DND-41 (cell line): ENCODE measurements around the gene HSPG2.
A peak's percentile ranks its signal among the peaks of the same experiment; 100 is the strongest.

Source experiments
- ATAC-seq: fragments of 200-7000 bp; cut with Tn5 transposase; 3 replicates; pipeline ENCODE4 v1.9.1; 2021; ENCODE audit warnings: low read depth; ENCODE audit not compliant: insufficient read depth
- DNase-seq: peaks from one replicate; pipeline ENCODE4 v3.0.0-alpha.2; 2020
- H2AFZ ChIP-seq: 2 replicates; pipeline ENCODE4 v1.6.0; 2012; ENCODE audit warnings: low read depth, low read length
- H3K27ac ChIP-seq: 2 replicates; pipeline ENCODE4 v1.5.1; 2012; ENCODE audit warnings: low read length, inconsistent platforms
- H3K27me3 ChIP-seq: fragments of 200-600 bp; sonication (generic); 2 replicates; pipeline ENCODE4 v1.6.0; 2012; ENCODE audit warnings: low read length, mild to moderate bottlenecking, inconsistent platforms; ENCODE audit not compliant: insufficient read depth, poor library complexity
- H3K36me3 ChIP-seq: 2 replicates; pipeline ENCODE4 v1.5.1; 2012; ENCODE audit warnings: low read length, inconsistent platforms; ENCODE audit not compliant: insufficient read depth
- H3K4me1 ChIP-seq: 2 replicates; pipeline ENCODE4 v1.5.1; 2012; ENCODE audit warnings: mild to moderate bottlenecking, low read length; ENCODE audit not compliant: insufficient read depth
- H3K4me2 ChIP-seq: 2 replicates; pipeline ENCODE4 v1.6.0; 2012; ENCODE audit warnings: mild to moderate bottlenecking, moderate library complexity, low read length, inconsistent platforms; ENCODE audit not compliant: insufficient read depth
- H3K4me3 ChIP-seq, 2 experiments: fragments of 200-600 bp in 1 of 2; shearing (Covaris generic) in 1 of 2; 2 replicates each; pipeline ENCODE4 v1.5.1; 2012 to 2016; ENCODE audit warnings: inconsistent platforms in 2 of 2, low read length in 2 of 2, mild to moderate bottlenecking in 2 of 2, low read depth in 1 of 2, moderate library complexity in 1 of 2
- H3K79me2 ChIP-seq: 2 replicates; pipeline ENCODE4 v1.6.0; 2012; ENCODE audit warnings: low read length, inconsistent platforms; ENCODE audit not compliant: insufficient read depth
- H3K9ac ChIP-seq: 2 replicates; pipeline ENCODE4 v1.6.0; 2012; ENCODE audit warnings: low read depth, mild to moderate bottlenecking, inconsistent platforms, low read length, moderate library complexity
- H3K9me3 ChIP-seq: 2 replicates; pipeline ENCODE4 v1.5.1; 2012; ENCODE audit warnings: low read length, moderate library complexity, mild to moderate bottlenecking, inconsistent platforms; ENCODE audit not compliant: insufficient read depth, severe bottlenecking
- H4K20me1 ChIP-seq: 2 replicates; pipeline ENCODE4 v1.6.0; 2012; ENCODE audit warnings: low read length; ENCODE audit not compliant: insufficient read depth
- CTCF ChIP-seq: IDR thresholded peaks from 2 replicates; pipeline ENCODE4 v1.5.1; 2012; ENCODE audit warnings: borderline replicate concordance, low read length, moderate library complexity, mild to moderate bottlenecking; ENCODE audit not compliant: poor library complexity, severe bottlenecking; ENCODE audit errors: extremely low read depth
- EZH2 ChIP-seq: IDR thresholded peaks from 3 replicates; pipeline ENCODE4 v1.6.1; 2012; ENCODE audit warnings: borderline replicate concordance, low read depth, mild to moderate bottlenecking, moderate library complexity, low read length, inconsistent platforms; ENCODE audit not compliant: severe bottlenecking

The HSPG2 gene

GRCh38 chr1:21963477-21964217 lies 26.5 kb upstream of the HSPG2 start:
- no peak overlapping the region for H3K4me2 ChIP-seq
- ATAC-seq (peak; percentile 77), DNase-seq (peak; percentile 70)
- TF ChIP-seq CTCF (peak; percentile 95), EZH2 (no peak)
- no peak overlapping the region for H3K27ac ChIP-seq
- no peaks in the 10 kb centered on the region for H3K36me3 ChIP-seq
- H4K20me1 ChIP-seq, result no peaks in the 10 kb centered on the region
- H2AFZ ChIP-seq, result no peak overlapping the region
- H3K9ac ChIP-seq, result no peak overlapping the region
- H3K4me3 ChIP-seq, result no peak overlapping the region
- H3K27me3 ChIP-seq, result no peaks in the 10 kb centered on the region
- H3K9me3 ChIP-seq, result no peaks in the 10 kb centered on the region
- H3K79me2 ChIP-seq, result no peaks in the 10 kb centered on the region
- H3K4me1 ChIP-seq, result no peaks in the 10 kb centered on the region

GRCh38 chr1:21961799-21962198 lies 24.7 kb upstream of the HSPG2 start:
- Histone ChIP-seq H3K4me3 (no peak overlapping the region), H3K9me3 (no peaks in the 10 kb centered on the region), H4K20me1 (peaks cover 3% of the 10 kb centered on the region; the same call in 1 of the 2 replicates), H2AFZ (no peak overlapping the region), H3K79me2 (no peaks in the 10 kb centered on the region), H3K27ac (no peak overlapping the region), H3K4me2 (no peak overlapping the region), H3K36me3 (no peaks in the 10 kb centered on the region), H3K4me1 (no peaks in the 10 kb centered on the region), H3K9ac (no peak overlapping the region), H3K27me3 (no peaks in the 10 kb centered on the region)
- DNase-seq, result no peak
- TF ChIP-seq EZH2 (no peak), CTCF (no peak)
- ATAC-seq, result no peak

- H3K79me2 ChIP-seq, result no peaks in the 10 kb centered on the region
- DNase-seq, result no peak
- ATAC-seq, result no peak
- no peaks in the 10 kb centered on the region for H3K9me3 ChIP-seq
- H3K27ac ChIP-seq, result no peak overlapping the region
- H4K20me1 ChIP-seq, result peaks cover 5% of the 10 kb centered on the region; the same call in 1 of the 2 replicates
- no peak overlapping the region for H3K4me2 ChIP-seq
- H3K4me1 ChIP-seq, result no peaks in the 10 kb centered on the region
- H2AFZ ChIP-seq, result no peak overlapping the region
- no peak overlapping the region for H3K4me3 ChIP-seq
- H3K36me3 ChIP-seq, result no peaks in the 10 kb centered on the region
- no peak for TF ChIP-seq CTCF
- no peak overlapping the region for H3K9ac ChIP-seq
- H3K27me3 ChIP-seq, result no peaks in the 10 kb centered on the region
Observed at GRCh38 chr1:21961337-21961736, 24.2 kb upstream of the HSPG2 start.
